CD14-positive monocyte (primary cell): ENCODE results near the gene SLC35F2. TPM values are rescaled to one million over a fixed set of nuclear protein-coding genes. Genes with fewer than 3 reads are reported as not detected.

Experiments
- DNase-seq, 3 donors: peaks; one replicate each; pipeline ENCODE4 v3.0.0-alpha.2; 2011 to 2022
- H2AFZ ChIP-seq: 2 replicates; pipeline ENCODE4 v1.6.0; 2012; ENCODE audit warnings: mild to moderate bottlenecking, low read depth, low read length, inconsistent platforms; ENCODE audit not compliant: insufficient read depth, poor library complexity, severe bottlenecking
- H3K27ac ChIP-seq, 2 donors: 1 replicate in 1 of 2; 2 replicates in 1 of 2; pipeline ENCODE4 v1.5.1; 2012 to 2013; ENCODE audit warnings: low read length in 2 of 2, control low read depth in 1 of 2, inconsistent platforms in 1 of 2, low read depth in 1 of 2, mild to moderate bottlenecking in 1 of 2
- H3K27me3 ChIP-seq, 2 donors: one replicate each; pipeline versions ENCODE4 v1.6.0 to v1.6.1; 2011 to 2013; ENCODE audit warnings: low read length in 2 of 2; ENCODE audit not compliant: control insufficient read depth in 2 of 2, insufficient read depth in 2 of 2
- H3K36me3 ChIP-seq, 2 donors: replicated peaks in 1 of 2; 1 replicate in 1 of 2; 2 replicates in 1 of 2; pipeline versions ENCODE4 v1.5.1 to v1.6.1; 2012 to 2013; ENCODE audit warnings: low read length in 2 of 2, control low read depth in 1 of 2, inconsistent platforms in 1 of 2, mild to moderate bottlenecking in 1 of 2; ENCODE audit not compliant: insufficient read depth in 2 of 2, control insufficient read depth in 1 of 2
- H3K4me1 ChIP-seq, 2 donors: 1 replicate in 1 of 2; 2 replicates in 1 of 2; pipeline versions ENCODE4 v1.5.1 to v1.6.1; 2012 to 2013; ENCODE audit warnings: low read length in 2 of 2, control low read depth in 1 of 2, inconsistent platforms in 1 of 2, mild to moderate bottlenecking in 1 of 2, moderate library complexity in 1 of 2; ENCODE audit not compliant: insufficient read depth in 2 of 2, control insufficient read depth in 1 of 2
- H3K4me2 ChIP-seq: replicated peaks from 2 replicates; pipeline ENCODE3; 2012; ENCODE audit warnings: low read length, moderate library complexity, mild to moderate bottlenecking; ENCODE audit not compliant: poor library complexity, severe bottlenecking; ENCODE audit errors: extremely low read depth
- H3K4me3 ChIP-seq, 3 experiments: fragments of 200-600 bp in 1 of 3; sonication (generic) in 1 of 3; replicated peaks in 1 of 3; 1 replicate in 2 of 3; 2 replicates in 1 of 3; pipeline ENCODE4 v1.5.1; 2011 to 2013; ENCODE audit warnings: low read length in 3 of 3, mild to moderate bottlenecking in 3 of 3, control low read depth in 2 of 3, low read depth in 2 of 3, inconsistent platforms in 1 of 3, moderate library complexity in 1 of 3
- H3K79me2 ChIP-seq: 2 replicates; pipeline ENCODE4 v1.6.0; 2012; ENCODE audit warnings: mild to moderate bottlenecking, control low read depth, inconsistent platforms, low read length, moderate library complexity; ENCODE audit not compliant: insufficient read depth
- H3K9ac ChIP-seq: 2 replicates; pipeline ENCODE4 v1.6.0; 2017; ENCODE audit warnings: low read length, mild to moderate bottlenecking; ENCODE audit not compliant: insufficient read depth, poor library complexity, severe bottlenecking
- H3K9me3 ChIP-seq, 2 donors: replicated peaks in 1 of 2; 1 replicate in 1 of 2; 2 replicates in 1 of 2; pipeline versions ENCODE4 v1.5.1 to v1.6.1; 2012 to 2013; ENCODE audit warnings: low read length in 2 of 2, control low read depth in 1 of 2; ENCODE audit not compliant: control insufficient read depth in 1 of 2, insufficient read depth in 1 of 2
- H4K20me1 ChIP-seq: 2 replicates; pipeline ENCODE4 v1.6.0; 2012; ENCODE audit warnings: mild to moderate bottlenecking, low read length, control low read depth, moderate library complexity; ENCODE audit not compliant: insufficient read depth
- H3K27ac Mint-ChIP-seq, 7 donors: one replicate each; pipeline ENCODE4 v1.8.0; 2020; ENCODE audit warnings: mild to moderate bottlenecking in 7 of 7, mixed read lengths in 7 of 7, moderate library complexity in 6 of 7, inconsistent platforms in 2 of 7
- H3K27me3 Mint-ChIP-seq, 3 donors: one replicate each; pipeline ENCODE4 v1.8.0; 2021 to 2022; ENCODE audit warnings: low read depth in 3 of 3, mild to moderate bottlenecking in 3 of 3, mixed read lengths in 3 of 3, moderate library complexity in 3 of 3, inconsistent platforms in 1 of 3
- H3K36me3 Mint-ChIP-seq, 2 donors: one replicate each; pipeline ENCODE4 v1.8.0; 2020; ENCODE audit warnings: mixed read lengths in 2 of 2, inconsistent platforms in 1 of 2, mild to moderate bottlenecking in 1 of 2
- H3K4me1 Mint-ChIP-seq: one replicate; pipeline ENCODE4 v1.8.0; 2020; ENCODE audit warnings: mild to moderate bottlenecking, mixed read lengths
- H3K4me3 Mint-ChIP-seq, 2 donors: one replicate each; pipeline ENCODE4 v1.8.0; 2020; ENCODE audit warnings: mild to moderate bottlenecking in 2 of 2, mixed read lengths in 2 of 2, moderate library complexity in 1 of 2
- H3K9me3 Mint-ChIP-seq, 7 donors: one replicate each; pipeline ENCODE4 v1.8.0; 2020 to 2022; ENCODE audit warnings: mixed read lengths in 7 of 7, mild to moderate bottlenecking in 6 of 7, moderate library complexity in 6 of 7, inconsistent platforms in 2 of 7
- CTCF ChIP-seq: fragments of 200-600 bp; IDR thresholded peaks from one replicate; pipeline ENCODE4 v1.8.0; 2022; ENCODE audit warnings: antibody characterized with exemption, mild to moderate bottlenecking
- whole genome bisulfite sequencing: methylation state at CpG from one replicate; pipeline ENCODE4 v1.1.5; 2013; ENCODE audit warnings: missing lambda C conversion rate; ENCODE audit not compliant: insufficient coverage; 5-methylcytosine and 5-hydroxymethylcytosine counted together
- intact Hi-C, 2 donors: fragments of 100-400 bp; cut with micrococcal nuclease; formaldehyde crosslinking; loops; one replicate each; pipeline versions ENCODE4 v1.15.0 to v1.15.1; 2023
- polyA plus RNA-seq, 3 donors: library from polyadenylated mRNA; depleted of rRNA in 1 of 3; unstranded in 2 of 3; stranded (reverse) in 1 of 3; fragments of 300-500 nt in 2 of 3; fragments of >200 nt in 1 of 3; fragmentation: Illumina TruSeq in 2 of 3; gene quantifications; 1 replicate in 2 of 3; 2 replicates in 1 of 3; pipeline ENCODE4 v1.2.3, GENCODE V29; 2012 to 2021

Gene SLC35F2
- polyA plus RNA-seq, 3 donors, result 0.24 to 0.25 TPM; not detected in 1

- TF ChIP-seq CTCF, result no peak
- H3K4me3 ChIP-seq, result no peak overlapping the region
- no peak overlapping the region for H3K27ac ChIP-seq
- H3K27me3 ChIP-seq, result no peaks in the 10 kb centered on the region
- H3K4me1 ChIP-seq, result no peaks in the 10 kb centered on the region
- Mint-ChIP-seq H3K27me3 (peaks cover 5 to 11% (median 9%) of the 10 kb centered on the region in 3 donors), H3K4me3 (no peak overlapping the region), H3K36me3 (no peaks in the 10 kb centered on the region), H3K9me3 (peaks cover 2 to 14% (median 7%) of the 10 kb centered on the region in 7 donors), H3K27ac (no peak overlapping the region), H3K4me1 (no peaks in the 10 kb centered on the region)
- H2AFZ ChIP-seq, result no peak overlapping the region
- H3K9ac ChIP-seq, result no peak overlapping the region
- H3K79me2 ChIP-seq, result no peaks in the 10 kb centered on the region
- no peaks in the 10 kb centered on the region for H3K36me3 ChIP-seq
- no peaks in the 10 kb centered on the region for H4K20me1 ChIP-seq
- peaks cover 0 to 6% of the 10 kb centered on the region in 2 donors for H3K9me3 ChIP-seq
- intact Hi-C loops, result no loop called here
- H3K4me2 ChIP-seq, result no peak overlapping the region
- no CpG with 5 or more reads among the region's 1 CpG for WGBS
- no peak for DNase-seq
Measured at GRCh38 chr11:107757661-107758060, 100.9 kb downstream of the SLC35F2 start.

DNA sequence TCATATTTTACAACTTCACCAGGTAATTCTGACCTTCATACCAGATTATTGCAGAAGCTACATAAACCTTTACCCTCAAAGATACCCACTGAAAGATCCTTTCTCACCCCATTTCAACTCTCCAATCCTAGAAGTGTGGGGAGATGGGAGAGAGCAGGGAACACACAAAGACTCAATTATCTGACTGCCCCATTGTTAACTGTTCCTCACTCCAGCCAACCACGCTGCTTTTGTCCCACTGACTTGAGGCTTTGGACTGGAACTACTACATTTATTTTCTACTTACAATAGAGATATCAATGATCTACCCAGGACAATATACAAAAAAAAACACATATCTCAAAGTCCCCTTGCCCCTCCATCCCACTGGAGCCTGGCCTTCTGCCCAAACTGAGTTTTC lies 102.0 kb downstream of the SLC35F2 start:
- Mint-ChIP-seq H3K4me1 (no peaks in the 10 kb centered on the region), H3K27ac (no peak overlapping the region), H3K9me3 (peaks cover 2 to 14% (median 7%) of the 10 kb centered on the region in 7 donors), H3K4me3 (no peak overlapping the region), H3K36me3 (no peaks in the 10 kb centered on the region), H3K27me3 (peaks cover 7 to 9% (median 9%) of the 10 kb centered on the region in 3 donors)
- no peaks in the 10 kb centered on the region for H3K79me2 ChIP-seq
- DNase-seq, result no peak
- no peak overlapping the region for H3K9ac ChIP-seq
- no peaks in the 10 kb centered on the region for H3K27me3 ChIP-seq
- H3K36me3 ChIP-seq, result no peaks in the 10 kb centered on the region
- H2AFZ ChIP-seq, result no peak overlapping the region
- H3K4me1 ChIP-seq, result no peaks in the 10 kb centered on the region
- no peaks in the 10 kb centered on the region for H4K20me1 ChIP-seq
- WGBS, result 88% methylated on average over 1 of the region's 1 CpG
- no peak for TF ChIP-seq CTCF
- intact Hi-C loops, result no loop called here
- no peak overlapping the region for H3K4me3 ChIP-seq
- no peak overlapping the region for H3K4me2 ChIP-seq
- H3K27ac ChIP-seq, result no peak overlapping the region
- H3K9me3 ChIP-seq, result peaks cover 0 to 6% of the 10 kb centered on the region in 2 donors
